Gastroesophageal sphincter (tissue), 4 donors: ENCODE results near the gene TMEM100. TPM values are rescaled to one million over a fixed set of nuclear protein-coding genes. Genes with fewer than 3 reads are reported as not detected.

Experiments
- ATAC-seq: fragments of 150-250 bp; one replicate; pipeline ENCODE4 v1.9.1; 2016; ENCODE audit warnings: mild to moderate bottlenecking, moderate library complexity
- H3K27ac ChIP-seq, 4 donors: fragments of 200-600 bp; sonication (generic) in 3 of 4; 1 replicate in 3 of 4; 2 replicates in 1 of 4; pipeline ENCODE4 v1.5.1; 2016 to 2019
- H3K27me3 ChIP-seq: fragments of 200-600 bp; sonication (generic); one replicate; pipeline ENCODE4 v1.5.1; 2019
- H3K36me3 ChIP-seq, 2 donors: fragments of 200-600 bp; sonication (generic); one replicate each; pipeline ENCODE4 v1.5.1; 2019; ENCODE audit warnings: control low read depth in 1 of 2
- H3K4me1 ChIP-seq, 3 donors: fragments of 200-600 bp; sonication (generic); 1 replicate in 2 of 3; 2 replicates in 1 of 3; pipeline ENCODE4 v1.5.1; 2016 to 2019; ENCODE audit warnings: control low read depth in 2 of 3
- H3K4me3 ChIP-seq, 2 donors: fragments of 200-600 bp; sonication (generic); one replicate each; pipeline ENCODE4 v1.5.1; 2019; ENCODE audit warnings: mild to moderate bottlenecking in 1 of 2, moderate library complexity in 1 of 2
- H3K9me3 ChIP-seq, 3 donors: fragments of 200-600 bp; sonication (generic); one replicate each; pipeline ENCODE4 v1.5.1; 2017 to 2019; ENCODE audit warnings: control low read depth in 2 of 3
- EP300 ChIP-seq: sonication (generic); formaldehyde crosslinking; IDR thresholded peaks from one replicate; pipeline ENCODE4 v1.6.1; 2017; ENCODE audit warnings: antibody characterized with exemption, mild to moderate bottlenecking
- POLR2A ChIP-seq, 2 donors: fragments of 450-650 bp; IDR thresholded peaks; one replicate each; pipeline ENCODE4 v1.6.1; 2017; ENCODE audit warnings: antibody characterized with exemption in 2 of 2, mild to moderate bottlenecking in 2 of 2, moderate library complexity in 1 of 2
- POLR2AphosphoS5 ChIP-seq: sonication (generic); formaldehyde crosslinking; IDR thresholded peaks from one replicate; pipeline ENCODE4 v1.6.1; 2017; ENCODE audit warnings: antibody characterized with exemption
- WGBS, 2 donors: methylation state at CpG; one replicate each; pipeline ENCODE4 v1.1.5; 2018; ENCODE audit warnings: low coverage in 1 of 2; 5-methylcytosine and 5-hydroxymethylcytosine counted together
- total RNA-seq, 4 donors: library from RNA; depleted of rRNA; stranded (reverse); fragments of >200 nt; gene quantifications; one replicate each; pipeline ENCODE4 v1.1.0, GENCODE V29; 2016
- TF ChIP-seq, protein P1 (sequence below), 4 experiments: fragments of 200-600 bp in 2 of 4; fragments of 450-650 bp in 2 of 4; sonication (generic) in 1 of 4; IDR thresholded peaks; one replicate each; pipeline ENCODE4 v1.5.1; 2017 to 2019; ENCODE audit warnings: antibody characterized with exemption in 4 of 4, mild to moderate bottlenecking in 2 of 4, moderate library complexity in 2 of 4

Gene TMEM100
- total RNA-seq, 4 donors from 2014 or later = 3.7 to 63.8 (median 10.4) TPM

DNA sequence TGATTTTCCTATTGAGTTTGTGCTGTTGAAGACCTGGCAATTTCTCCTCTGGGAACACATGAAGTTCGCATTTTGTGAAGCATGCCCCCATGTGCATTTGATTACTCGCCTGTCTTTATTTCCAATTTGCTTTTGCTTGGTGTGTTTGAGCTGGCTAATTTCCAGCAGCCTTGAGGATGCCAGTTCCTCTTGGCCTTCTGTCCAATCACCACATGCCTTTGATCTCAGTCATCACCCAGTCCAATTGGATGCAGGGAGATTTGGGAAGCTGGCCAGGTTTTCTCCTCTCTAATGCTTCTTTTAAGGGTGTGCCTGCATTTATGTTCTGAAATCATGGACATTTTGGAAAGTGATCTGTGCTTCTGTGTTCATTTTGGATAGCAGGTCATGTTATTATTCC, 3.8 kb upstream of the TMEM100 start:
- WGBS, 2 donors = 24 to 42% methylated on average over 2 of the region's 2 CpGs
- ATAC-seq = peak; percentile 42
- H3K4me1 ChIP-seq = peaks cover 15 to 97% (median 15%) of the 10 kb centered on the region in 3 donors

DNA sequence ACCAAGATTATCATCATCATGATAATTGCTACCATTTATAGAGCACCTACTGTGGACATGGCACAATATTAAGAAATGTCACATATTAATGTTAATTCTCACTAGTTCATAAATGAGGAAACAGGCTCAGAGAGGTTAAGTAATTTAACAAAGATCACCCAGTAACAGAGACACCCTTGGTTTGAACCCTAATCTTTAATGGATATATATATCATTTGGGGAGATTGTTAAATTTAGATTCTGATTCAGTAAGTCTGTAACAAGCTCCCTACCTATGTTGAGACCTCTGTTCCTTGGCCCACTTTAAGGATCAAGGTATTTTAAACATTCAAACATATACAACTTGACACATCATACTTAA, 804 bp upstream of the TMEM100 start:
- H3K9me3 ChIP-seq = no peaks in the 10 kb centered on the region
- H3K36me3 ChIP-seq = peaks cover 0 to 5% of the 10 kb centered on the region in 2 donors
- peaks cover 3 to 76% (median 9%) of the 10 kb centered on the region in 3 donors for H3K4me1 ChIP-seq
- H3K4me3 ChIP-seq = peak overlapping the region; percentile 47 to 49
- ATAC-seq = no peak
- H3K27ac ChIP-seq = peak overlapping the region; percentile 69 to 80 (median 74)
- H3K27me3 ChIP-seq = no peaks in the 10 kb centered on the region
- no peak for TF ChIP-seq POLR2A (IDR thresholded peaks at IDR 0.05)
- no peak for TF ChIP-seq POLR2AphosphoS5
- TF ChIP-seq EP300 = no peak
- TF ChIP-seq, protein P1, sequence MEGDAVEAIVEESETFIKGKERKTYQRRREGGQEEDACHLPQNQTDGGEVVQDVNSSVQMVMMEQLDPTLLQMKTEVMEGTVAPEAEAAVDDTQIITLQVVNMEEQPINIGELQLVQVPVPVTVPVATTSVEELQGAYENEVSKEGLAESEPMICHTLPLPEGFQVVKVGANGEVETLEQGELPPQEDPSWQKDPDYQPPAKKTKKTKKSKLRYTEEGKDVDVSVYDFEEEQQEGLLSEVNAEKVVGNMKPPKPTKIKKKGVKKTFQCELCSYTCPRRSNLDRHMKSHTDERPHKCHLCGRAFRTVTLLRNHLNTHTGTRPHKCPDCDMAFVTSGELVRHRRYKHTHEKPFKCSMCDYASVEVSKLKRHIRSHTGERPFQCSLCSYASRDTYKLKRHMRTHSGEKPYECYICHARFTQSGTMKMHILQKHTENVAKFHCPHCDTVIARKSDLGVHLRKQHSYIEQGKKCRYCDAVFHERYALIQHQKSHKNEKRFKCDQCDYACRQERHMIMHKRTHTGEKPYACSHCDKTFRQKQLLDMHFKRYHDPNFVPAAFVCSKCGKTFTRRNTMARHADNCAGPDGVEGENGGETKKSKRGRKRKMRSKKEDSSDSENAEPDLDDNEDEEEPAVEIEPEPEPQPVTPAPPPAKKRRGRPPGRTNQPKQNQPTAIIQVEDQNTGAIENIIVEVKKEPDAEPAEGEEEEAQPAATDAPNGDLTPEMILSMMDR (IDR thresholded peaks at IDR 0.05) = no peak

More for the DNA sequence above, 3.8 kb upstream of the TMEM100 start:
- Histone ChIP-seq H3K27ac (peak overlapping the region in 3 of 4 donors; percentile 35 to 57 (median 50)), H3K27me3 (no peaks in the 10 kb centered on the region), H3K9me3 (no peaks in the 10 kb centered on the region), H3K36me3 (no peaks in the 10 kb centered on the region), H3K4me3 (no peak overlapping the region)
- TF ChIP-seq POLR2AphosphoS5 (peak; percentile 77), EP300 (no peak), POLR2A (IDR thresholded peaks at IDR 0.05) (no peak)
- TF ChIP-seq, protein P1 (IDR thresholded peaks at IDR 0.05) = no peak

DNA sequence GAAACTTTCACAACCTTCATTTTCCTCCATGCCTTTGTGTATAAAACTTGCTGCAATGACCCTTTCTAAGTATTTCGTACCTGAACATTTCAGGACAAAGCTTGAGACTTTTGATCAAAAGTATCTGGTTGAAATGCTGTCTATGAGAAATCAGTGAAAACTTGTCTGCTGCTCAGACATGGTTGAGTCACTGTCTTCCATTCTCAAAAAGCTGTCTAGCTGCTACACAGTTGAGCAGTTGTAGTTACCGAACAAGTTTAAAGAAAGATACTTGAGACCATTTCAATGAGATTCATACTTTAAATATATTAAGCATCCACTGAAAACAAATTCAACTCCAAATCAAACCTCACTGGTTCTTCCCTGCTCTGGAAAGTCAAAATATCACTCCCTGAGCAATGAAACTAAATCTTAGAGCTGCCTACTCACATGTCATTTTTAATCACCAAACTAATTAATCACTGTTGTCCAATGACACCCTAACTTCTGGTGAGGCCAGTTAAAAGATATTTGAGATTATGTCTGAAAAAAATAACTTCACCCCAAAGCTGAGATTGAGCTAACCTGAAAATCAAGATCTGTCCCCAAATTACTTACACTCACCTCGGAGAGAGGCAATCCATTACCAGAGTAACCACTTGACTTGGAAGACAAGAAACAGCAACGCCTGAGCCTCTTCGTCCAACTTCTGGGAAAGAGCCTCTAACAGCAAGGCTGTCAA, 488 bp downstream of the TMEM100 start:
- Histone ChIP-seq H3K27me3 (no peaks in the 10 kb centered on the region), H3K9me3 (no peaks in the 10 kb centered on the region), H3K36me3 (peaks cover 0 to 5% of the 10 kb centered on the region in 2 donors), H3K4me1 (peaks cover 3 to 67% (median 9%) of the 10 kb centered on the region in 3 donors), H3K4me3 (peak overlapping the region; percentile 47 to 49), H3K27ac (peak overlapping the region; percentile 69 to 80 (median 74))
- 22 to 25% methylated on average over 5 of the region's 5 CpGs for WGBS, 2 donors
- ATAC-seq = peak; percentile 8
- TF ChIP-seq, protein P1 (IDR thresholded peaks at IDR 0.05) = no peak
- TF ChIP-seq POLR2A (IDR thresholded peaks at IDR 0.05) = no peak

DNA sequence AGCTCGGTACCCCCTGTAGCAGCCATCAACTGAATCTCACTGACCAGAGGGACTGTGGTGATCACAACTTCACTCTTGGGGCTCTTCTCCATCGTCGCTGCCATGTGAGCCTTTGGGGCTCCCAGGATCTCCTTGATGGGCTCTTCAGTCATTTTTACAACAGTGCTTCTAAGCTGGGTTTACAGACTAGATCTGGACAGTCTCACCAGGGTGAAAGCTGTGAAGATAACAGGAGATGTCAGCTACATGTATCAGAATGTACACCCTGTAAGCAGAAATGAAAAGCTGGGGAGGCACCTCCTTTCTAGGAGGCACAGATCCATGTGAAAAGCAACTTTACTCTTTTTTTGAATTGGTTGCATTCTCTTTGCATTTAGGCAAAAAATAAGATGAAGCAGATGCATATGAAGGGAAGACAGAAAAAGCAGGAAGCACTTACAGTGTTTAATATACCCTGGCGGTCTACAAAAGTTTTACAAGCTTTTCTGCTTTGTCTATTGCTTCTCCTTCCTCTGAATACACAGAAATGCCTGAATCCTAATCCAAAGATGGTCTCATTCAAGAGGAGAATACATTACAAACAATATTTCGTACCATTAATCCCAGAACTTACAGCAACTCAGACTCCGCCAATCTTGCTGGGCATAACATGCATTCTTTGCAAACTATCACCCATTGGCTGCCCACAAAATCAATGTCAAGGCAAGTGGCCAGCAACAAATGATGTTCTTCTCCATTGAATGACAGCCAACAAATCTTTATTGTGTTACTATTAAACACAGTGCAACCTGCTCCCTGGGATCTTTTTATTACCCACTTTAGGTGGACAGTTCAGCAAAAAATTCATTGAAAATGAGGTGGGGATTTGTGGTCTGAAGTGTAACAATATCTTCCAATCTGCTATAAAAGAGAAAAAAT, 1.5 kb downstream of the TMEM100 start:
- WGBS, 2 donors = 82 to 83% methylated on average over 3 to 6 of the region's 6 CpGs
- Histone ChIP-seq H3K9me3 (no peaks in the 10 kb centered on the region), H3K27ac (no peak overlapping the region), H3K27me3 (no peaks in the 10 kb centered on the region), H3K4me3 (peak overlapping the region; percentile 47 to 49), H3K36me3 (peaks cover 0 to 5% of the 10 kb centered on the region in 2 donors), H3K4me1 (peaks cover 3 to 57% (median 4%) of the 10 kb centered on the region in 3 donors)
- no peak for ATAC-seq
- TF ChIP-seq EP300 (no peak), POLR2A (IDR thresholded peaks at IDR 0.05) (no peak), POLR2AphosphoS5 (no peak)
- TF ChIP-seq, protein P1 (IDR thresholded peaks at IDR 0.05) = no peak
